Measurements from ENCODE around the gene ITIH2.
"Not testable (repeated sequence)": the region's sequence is repeated elsewhere in the genome, so short reads cannot be mapped to it uniquely, and the experiment has no call there.

Gene ITIH2

GRCh38 chr10:7706534-7707073, 3.5 kb downstream of the ITIH2 start:
- Histone ChIP-seq H2BK15ac (replicated peaks; ENCODE audit: low read depth) (no peak overlapping the region), H3K4me2 (ENCODE audit: low read length) (no peak overlapping the region), H3K4me3 (ENCODE audit: low read length) (no peak overlapping the region), H3K4me1 (ENCODE audit: control insufficient read depth, low read depth, low read length) (no peaks in the 10 kb centered on the region), H3K18ac (ENCODE audit: low read length) (no peak overlapping the region), H4K8ac (ENCODE audit: low read depth, low read length) (no peak overlapping the region), H2BK120ac (ENCODE audit: low read depth, low read length) (no peak overlapping the region), H3K79me1 (ENCODE audit: low read length) (no peaks in the 10 kb centered on the region), H2BK5ac (ENCODE audit: low read length) (no peak overlapping the region), H3K56ac (ENCODE audit: low read length) (no peak overlapping the region), H3K27me3 (ENCODE audit: insufficient read depth, low read length, poor library complexity) (no peaks in the 10 kb centered on the region), H4K5ac (ENCODE audit: low read length) (no peak overlapping the region), H3K79me2 (ENCODE audit: control insufficient read depth, insufficient read depth, low read length) (no peaks in the 10 kb centered on the region), H3K27ac (ENCODE audit: low read depth, low read length) (no peak overlapping the region), H2AK5ac (ENCODE audit: low read length) (no peak overlapping the region), H3K36me3 (ENCODE audit: control insufficient read depth, insufficient read depth, low read length) (no peaks in the 10 kb centered on the region), H3K23ac (ENCODE audit: low read length) (no peak overlapping the region), H3K9ac (ENCODE audit: low read length) (no peak overlapping the region), H3K4ac (ENCODE audit: low read depth, low read length) (no peak overlapping the region)
- WGBS (ENCODE audit: extremely low coverage, insufficient coverage, low lambda C conversion rate), result no CpG with 5 or more reads among the region's 4 CpGs
- DNase-seq, result no peak

DNA sequence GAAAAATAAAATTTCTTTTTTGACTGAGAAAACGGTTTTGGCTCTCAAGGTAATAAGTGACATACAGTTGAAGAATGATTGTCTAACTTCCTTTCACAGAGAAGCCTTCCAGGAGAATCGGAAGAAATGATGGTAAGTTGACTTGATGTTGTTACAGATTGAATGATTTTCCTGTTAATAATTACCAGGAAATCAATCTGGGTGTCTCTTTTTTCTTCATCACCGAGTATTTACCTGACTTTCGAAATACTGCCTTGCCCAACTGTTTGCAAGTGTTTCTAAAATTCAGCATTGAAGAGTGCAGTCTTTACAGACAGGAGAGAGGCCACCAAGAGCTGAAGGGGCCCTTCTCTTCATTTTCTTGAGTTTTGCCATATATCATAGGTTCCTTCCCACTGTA, 4.0 kb downstream of the ITIH2 start:
- no peaks in the 10 kb centered on the region for H3K4me1 ChIP-seq (ENCODE audit: control insufficient read depth, low read depth, low read length)
- no peak overlapping the region for H3K56ac ChIP-seq (ENCODE audit: low read length)
- H3K4ac ChIP-seq (ENCODE audit: low read depth, low read length), result no peak overlapping the region
- no peak overlapping the region for H3K27ac ChIP-seq (ENCODE audit: low read depth, low read length)
- no peak overlapping the region for H2BK5ac ChIP-seq (ENCODE audit: low read length)
- no peak overlapping the region for H2BK120ac ChIP-seq (ENCODE audit: low read depth, low read length)
- H4K5ac ChIP-seq (ENCODE audit: low read length), result no peak overlapping the region
- H3K4me3 ChIP-seq (ENCODE audit: low read length), result no peak overlapping the region
- no peaks in the 10 kb centered on the region for H3K36me3 ChIP-seq (ENCODE audit: control insufficient read depth, insufficient read depth, low read length)
- no peak overlapping the region for H4K8ac ChIP-seq (ENCODE audit: low read depth, low read length)
- H3K4me2 ChIP-seq (ENCODE audit: low read length), result no peak overlapping the region
- H3K27me3 ChIP-seq (ENCODE audit: insufficient read depth, low read length, poor library complexity), result no peaks in the 10 kb centered on the region
- H2BK15ac ChIP-seq (replicated peaks; ENCODE audit: low read depth), result no peak overlapping the region
- no peak for DNase-seq
- no peak overlapping the region for H3K9ac ChIP-seq (ENCODE audit: low read length)
- H3K23ac ChIP-seq (ENCODE audit: low read length), result no peak overlapping the region
- no CpG with 5 or more reads among the region's 4 CpGs for WGBS (ENCODE audit: extremely low coverage, insufficient coverage, low lambda C conversion rate)
- no peak overlapping the region for H2AK5ac ChIP-seq (ENCODE audit: low read length)
- no peak overlapping the region for H3K18ac ChIP-seq (ENCODE audit: low read length)
- H3K79me2 ChIP-seq (ENCODE audit: control insufficient read depth, insufficient read depth, low read length), result no peaks in the 10 kb centered on the region
- no peaks in the 10 kb centered on the region for H3K79me1 ChIP-seq (ENCODE audit: low read length)

DNA sequence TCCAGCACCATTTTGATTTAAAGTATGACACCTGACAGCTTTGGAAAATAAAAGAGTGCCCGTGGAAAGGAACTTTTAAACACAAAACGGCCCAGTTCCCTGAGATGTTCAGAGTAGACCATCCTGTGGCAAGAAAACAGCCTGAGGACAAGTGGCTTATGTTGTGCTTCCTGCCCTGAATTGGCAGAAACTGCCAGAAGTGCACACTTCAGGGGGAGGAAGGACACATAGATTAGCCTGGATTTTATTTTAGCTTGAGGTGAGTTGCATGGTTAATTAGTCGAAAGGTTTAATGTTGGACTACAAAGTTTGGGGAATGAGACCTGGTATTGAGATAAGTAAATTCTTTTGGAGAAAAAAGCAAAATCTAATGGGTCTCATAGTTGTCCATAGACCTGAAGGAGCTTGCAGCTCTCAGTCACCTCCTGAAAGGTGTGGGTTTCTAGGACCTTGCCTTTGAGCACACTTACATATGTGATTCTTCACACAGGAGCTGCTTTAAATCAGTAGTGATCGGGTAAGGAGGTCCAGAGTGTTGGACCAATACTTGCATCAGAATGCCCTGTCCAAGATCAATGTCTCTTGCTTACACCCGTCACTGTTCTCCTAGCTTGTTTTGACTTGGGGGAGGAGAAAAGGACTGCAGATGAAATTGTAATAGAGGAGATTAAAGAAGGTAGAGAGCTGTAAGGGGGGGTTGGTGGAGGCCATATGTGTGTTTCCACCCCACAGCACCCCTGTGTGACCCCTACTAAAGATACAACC, 4.9 kb downstream of the ITIH2 start:
- Histone ChIP-seq H3K23ac (ENCODE audit: low read length) (no peak overlapping the region), H3K9ac (ENCODE audit: low read length) (no peak overlapping the region), H3K27me3 (ENCODE audit: insufficient read depth, low read length, poor library complexity) (no peaks in the 10 kb centered on the region), H4K5ac (ENCODE audit: low read length) (no peak overlapping the region), H3K79me2 (ENCODE audit: control insufficient read depth, insufficient read depth, low read length) (no peaks in the 10 kb centered on the region), H3K79me1 (ENCODE audit: low read length) (no peaks in the 10 kb centered on the region), H3K27ac (ENCODE audit: low read depth, low read length) (no peak overlapping the region), H3K4me3 (ENCODE audit: low read length) (no peak overlapping the region), H3K36me3 (ENCODE audit: control insufficient read depth, insufficient read depth, low read length) (no peaks in the 10 kb centered on the region), H2BK15ac (replicated peaks; ENCODE audit: low read depth) (no peak overlapping the region), H3K4me1 (ENCODE audit: control insufficient read depth, low read depth, low read length) (no peaks in the 10 kb centered on the region), H3K56ac (ENCODE audit: low read length) (no peak overlapping the region), H2AK5ac (ENCODE audit: low read length) (no peak overlapping the region), H3K4ac (ENCODE audit: low read depth, low read length) (no peak overlapping the region), H3K18ac (ENCODE audit: low read length) (no peak overlapping the region), H3K4me2 (ENCODE audit: low read length) (no peak overlapping the region), H2BK120ac (ENCODE audit: low read depth, low read length) (no peak overlapping the region), H2BK5ac (ENCODE audit: low read length) (no peak overlapping the region), H4K8ac (ENCODE audit: low read depth, low read length) (no peak overlapping the region)
- 100% methylated on average over 1 of the region's 5 CpGs for WGBS (ENCODE audit: extremely low coverage, insufficient coverage, low lambda C conversion rate)
- no peak for DNase-seq

DNA sequence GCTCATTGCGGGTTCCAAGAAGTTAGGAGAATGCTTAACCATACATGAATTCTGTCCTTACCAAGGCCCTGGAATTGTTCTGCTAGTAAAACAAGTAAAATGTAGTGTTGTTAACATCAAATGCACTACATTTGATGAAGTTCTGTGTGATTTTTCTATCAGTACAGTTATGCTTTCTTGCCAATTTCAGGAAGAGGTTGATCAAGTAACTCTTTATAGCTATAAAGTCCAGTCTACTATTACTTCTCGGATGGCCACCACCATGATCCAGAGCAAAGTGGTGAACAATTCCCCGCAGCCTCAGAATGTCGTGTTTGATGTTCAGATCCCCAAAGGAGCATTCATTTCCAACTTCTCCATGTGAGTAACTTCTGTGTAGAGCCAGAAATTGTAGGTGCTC, 5.7 kb downstream of the ITIH2 start:
- no peak overlapping the region for H3K56ac ChIP-seq (ENCODE audit: low read length)
- no peak overlapping the region for H2BK5ac ChIP-seq (ENCODE audit: low read length)
- H3K36me3 ChIP-seq (ENCODE audit: control insufficient read depth, insufficient read depth, low read length), result no peaks in the 10 kb centered on the region
- no peak overlapping the region for H3K27ac ChIP-seq (ENCODE audit: low read depth, low read length)
- no peaks in the 10 kb centered on the region for H3K27me3 ChIP-seq (ENCODE audit: insufficient read depth, low read length, poor library complexity)
- H3K23ac ChIP-seq (ENCODE audit: low read length), result no peak overlapping the region
- no peak overlapping the region for H3K4me2 ChIP-seq (ENCODE audit: low read length)
- H4K8ac ChIP-seq (ENCODE audit: low read depth, low read length), result no peak overlapping the region
- H3K4ac ChIP-seq (ENCODE audit: low read depth, low read length), result no peak overlapping the region
- no peaks in the 10 kb centered on the region for H3K79me1 ChIP-seq (ENCODE audit: low read length)
- no peaks in the 10 kb centered on the region for H3K79me2 ChIP-seq (ENCODE audit: control insufficient read depth, insufficient read depth, low read length)
- no peak overlapping the region for H2BK120ac ChIP-seq (ENCODE audit: low read depth, low read length)
- no CpG with 5 or more reads among the region's 4 CpGs for WGBS (ENCODE audit: extremely low coverage, insufficient coverage, low lambda C conversion rate)
- no peak overlapping the region for H4K5ac ChIP-seq (ENCODE audit: low read length)
- H3K9ac ChIP-seq (ENCODE audit: low read length), result no peak overlapping the region
- H2BK15ac ChIP-seq (replicated peaks; ENCODE audit: low read depth), result no peak overlapping the region
- no peak overlapping the region for H3K4me3 ChIP-seq (ENCODE audit: low read length)
- no peak overlapping the region for H3K18ac ChIP-seq (ENCODE audit: low read length)
- no peaks in the 10 kb centered on the region for H3K4me1 ChIP-seq (ENCODE audit: control insufficient read depth, low read depth, low read length)
- no peak overlapping the region for H2AK5ac ChIP-seq (ENCODE audit: low read length)
- DNase-seq, result no peak

DNA sequence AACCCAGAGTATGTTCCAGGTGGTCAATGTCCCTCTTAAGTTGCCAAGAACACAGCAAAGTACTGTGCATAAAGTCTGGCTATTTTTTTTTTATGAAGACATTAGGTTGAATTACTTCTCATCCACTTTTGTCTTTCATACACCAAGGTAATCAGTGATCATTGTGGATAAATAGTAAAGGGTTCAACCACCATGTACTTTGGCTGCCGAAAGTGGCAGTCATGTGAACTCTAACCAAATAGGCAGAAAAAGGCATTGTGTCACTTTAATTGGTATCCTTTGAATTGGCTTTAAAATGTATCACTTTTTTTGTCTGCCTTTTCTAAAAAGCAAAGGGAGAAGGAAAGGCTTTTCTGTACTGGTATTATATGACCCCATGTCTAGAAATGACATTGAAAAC, 7.3 kb downstream of the ITIH2 start:
- no peak overlapping the region for H3K4me2 ChIP-seq (ENCODE audit: low read length)
- no peak overlapping the region for H3K4ac ChIP-seq (ENCODE audit: low read depth, low read length)
- H2BK5ac ChIP-seq (ENCODE audit: low read length), result no peak overlapping the region
- H3K36me3 ChIP-seq (ENCODE audit: control insufficient read depth, insufficient read depth, low read length), result no peaks in the 10 kb centered on the region
- no peak overlapping the region for H3K27ac ChIP-seq (ENCODE audit: low read depth, low read length)
- no peaks in the 10 kb centered on the region for H3K4me1 ChIP-seq (ENCODE audit: control insufficient read depth, low read depth, low read length)
- H3K79me1 ChIP-seq (ENCODE audit: low read length), result no peaks in the 10 kb centered on the region
- no peaks in the 10 kb centered on the region for H3K79me2 ChIP-seq (ENCODE audit: control insufficient read depth, insufficient read depth, low read length)
- no peak overlapping the region for H3K23ac ChIP-seq (ENCODE audit: low read length)
- no peak overlapping the region for H3K4me3 ChIP-seq (ENCODE audit: low read length)
- no peak for DNase-seq
- no peak overlapping the region for H2BK15ac ChIP-seq (replicated peaks; ENCODE audit: low read depth)
- no peak overlapping the region for H3K18ac ChIP-seq (ENCODE audit: low read length)
- WGBS (ENCODE audit: extremely low coverage, insufficient coverage, low lambda C conversion rate), result no CpG with 5 or more reads among the region's 1 CpG
- no peak overlapping the region for H4K8ac ChIP-seq (ENCODE audit: low read depth, low read length)
- H2BK120ac ChIP-seq (ENCODE audit: low read depth, low read length), result no peak overlapping the region
- no peak overlapping the region for H2AK5ac ChIP-seq (ENCODE audit: low read length)
- no peak overlapping the region for H3K56ac ChIP-seq (ENCODE audit: low read length)
- no peaks in the 10 kb centered on the region for H3K27me3 ChIP-seq (ENCODE audit: insufficient read depth, low read length, poor library complexity)
- H4K5ac ChIP-seq (ENCODE audit: low read length), result no peak overlapping the region
- no peak overlapping the region for H3K9ac ChIP-seq (ENCODE audit: low read length)

- not testable (repeated sequence) for H3K4me2 ChIP-seq (ENCODE audit: low read length); H3K18ac ChIP-seq (ENCODE audit: low read length); H2BK120ac ChIP-seq (ENCODE audit: low read depth, low read length); H3K27ac ChIP-seq (ENCODE audit: low read depth, low read length); H3K4ac ChIP-seq (ENCODE audit: low read depth, low read length); H3K9ac ChIP-seq (ENCODE audit: low read length); H3K4me3 ChIP-seq (ENCODE audit: low read length); H3K56ac ChIP-seq (ENCODE audit: low read length); DNase-seq; H2BK15ac ChIP-seq (replicated peaks; ENCODE audit: low read depth); H3K27me3 ChIP-seq (ENCODE audit: insufficient read depth, low read length, poor library complexity); H3K79me1 ChIP-seq (ENCODE audit: low read length); H4K5ac ChIP-seq (ENCODE audit: low read length); H3K23ac ChIP-seq (ENCODE audit: low read length); H2AK5ac ChIP-seq (ENCODE audit: low read length); H3K36me3 ChIP-seq (ENCODE audit: control insufficient read depth, insufficient read depth, low read length); H3K4me1 ChIP-seq (ENCODE audit: control insufficient read depth, low read depth, low read length); H2BK5ac ChIP-seq (ENCODE audit: low read length); H3K79me2 ChIP-seq (ENCODE audit: control insufficient read depth, insufficient read depth, low read length); H4K8ac ChIP-seq (ENCODE audit: low read depth, low read length)
- WGBS (ENCODE audit: extremely low coverage, insufficient coverage, low lambda C conversion rate), result no CpG with 5 or more reads among the region's 5 CpGs
Measured at GRCh38 chr10:7711075-7711474, 8.0 kb downstream of the ITIH2 start.
